ENCODE data around the gene CRHR1.

GRCh38 chr17:45846223-45846622, 62.1 kb downstream of the CRHR1 start:
- TF ChIP-seq POLR2A (IDR thresholded peaks at IDR 0.05): no peak
- TF ChIP-seq, protein P1, sequence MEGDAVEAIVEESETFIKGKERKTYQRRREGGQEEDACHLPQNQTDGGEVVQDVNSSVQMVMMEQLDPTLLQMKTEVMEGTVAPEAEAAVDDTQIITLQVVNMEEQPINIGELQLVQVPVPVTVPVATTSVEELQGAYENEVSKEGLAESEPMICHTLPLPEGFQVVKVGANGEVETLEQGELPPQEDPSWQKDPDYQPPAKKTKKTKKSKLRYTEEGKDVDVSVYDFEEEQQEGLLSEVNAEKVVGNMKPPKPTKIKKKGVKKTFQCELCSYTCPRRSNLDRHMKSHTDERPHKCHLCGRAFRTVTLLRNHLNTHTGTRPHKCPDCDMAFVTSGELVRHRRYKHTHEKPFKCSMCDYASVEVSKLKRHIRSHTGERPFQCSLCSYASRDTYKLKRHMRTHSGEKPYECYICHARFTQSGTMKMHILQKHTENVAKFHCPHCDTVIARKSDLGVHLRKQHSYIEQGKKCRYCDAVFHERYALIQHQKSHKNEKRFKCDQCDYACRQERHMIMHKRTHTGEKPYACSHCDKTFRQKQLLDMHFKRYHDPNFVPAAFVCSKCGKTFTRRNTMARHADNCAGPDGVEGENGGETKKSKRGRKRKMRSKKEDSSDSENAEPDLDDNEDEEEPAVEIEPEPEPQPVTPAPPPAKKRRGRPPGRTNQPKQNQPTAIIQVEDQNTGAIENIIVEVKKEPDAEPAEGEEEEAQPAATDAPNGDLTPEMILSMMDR (IDR thresholded peaks at IDR 0.05): no peak

Data from body of pancreas (tissue), 4 donors.